ENCODE measurements around the gene RPL18A. TPM values are rescaled to one million over a fixed set of nuclear protein-coding genes. Genes with fewer than 3 reads are reported as not detected.
"Not testable (repeated sequence)": the region's sequence is repeated elsewhere in the genome, so short reads cannot be mapped to it uniquely, and the experiment has no call there.

RPL18A gene
- total RNA-seq, 2 experiments from 2014 or later = 3,144 to 3,196 TPM

DNA sequence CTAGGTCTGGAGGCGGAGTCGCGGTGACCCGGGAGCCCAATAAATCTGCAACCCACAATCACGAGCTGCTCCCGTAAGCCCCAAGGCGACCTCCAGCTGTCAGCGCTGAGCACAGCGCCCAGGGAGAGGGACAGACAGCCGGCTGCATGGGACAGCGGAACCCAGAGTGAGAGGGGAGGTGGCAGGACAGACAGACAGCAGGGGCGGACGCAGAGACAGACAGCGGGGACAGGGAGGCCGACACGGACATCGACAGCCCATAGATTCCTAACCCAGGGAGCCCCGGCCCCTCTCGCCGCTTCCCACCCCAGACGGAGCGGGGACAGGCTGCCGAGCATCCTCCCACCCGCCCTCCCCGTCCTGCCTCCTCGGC, 12.2 kb downstream of the RPL18A start, which contains the start of gene SLC5A5:
Gene SLC5A5 (plus strand): TSS at position 68 of the 373 bp plus-strand sequence. CDS start 375 bp downstream, outside the sequence.
- DNase-seq = peak; percentile 50
- H3K4me1 Mint-ChIP-seq = peaks cover 10% of the 10 kb centered on the region
- H3K36me3 Mint-ChIP-seq = no peaks in the 10 kb centered on the region
- peak within 1 kb of the TSS; percentile 88 for H3K4me3 Mint-ChIP-seq
- no peaks in the 10 kb centered on the region for H3K27me3 Mint-ChIP-seq
- H3K27ac Mint-ChIP-seq = peak within 1 kb of the TSS; percentile 67
- no peaks in the 10 kb centered on the region for H3K9me3 Mint-ChIP-seq

DNA sequence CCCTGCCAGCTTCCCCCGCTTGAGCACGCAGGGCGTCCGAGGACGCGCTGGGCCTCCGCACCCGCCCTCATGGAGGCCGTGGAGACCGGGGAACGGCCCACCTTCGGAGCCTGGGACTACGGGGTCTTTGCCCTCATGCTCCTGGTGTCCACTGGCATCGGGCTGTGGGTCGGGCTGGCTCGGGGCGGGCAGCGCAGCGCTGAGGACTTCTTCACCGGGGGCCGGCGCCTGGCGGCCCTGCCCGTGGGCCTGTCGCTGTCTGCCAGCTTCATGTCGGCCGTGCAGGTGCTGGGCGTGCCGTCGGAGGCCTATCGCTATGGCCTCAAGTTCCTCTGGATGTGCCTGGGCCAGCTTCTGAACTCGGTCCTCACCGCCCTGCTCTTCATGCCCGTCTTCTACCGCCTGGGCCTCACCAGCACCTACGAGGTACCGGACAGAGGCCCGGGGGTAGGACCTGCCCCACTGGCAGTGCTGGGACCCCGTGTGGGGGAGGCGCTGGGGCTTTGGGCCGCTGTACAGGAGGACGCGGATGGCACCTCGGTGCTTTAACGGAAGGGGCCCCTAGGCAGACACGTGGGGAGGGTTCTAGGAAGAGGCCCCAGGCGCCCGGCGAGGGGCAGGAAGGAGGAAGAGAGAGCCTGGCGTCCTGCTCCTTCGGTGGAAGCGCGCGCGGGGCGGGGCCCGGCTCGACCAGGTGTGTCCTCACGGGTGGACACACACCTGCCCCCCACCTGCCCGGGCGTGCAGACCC, 12.7 kb downstream of the RPL18A start:
- Mint-ChIP-seq H3K9me3 (no peaks in the 10 kb centered on the region), H3K36me3 (no peaks in the 10 kb centered on the region), H3K4me1 (peaks cover 10% of the 10 kb centered on the region), H3K4me3 (peak overlapping the region; percentile 88), H3K27ac (peak overlapping the region; percentile 67), H3K27me3 (no peaks in the 10 kb centered on the region)
- peak; percentile 74 for DNase-seq

DNA sequence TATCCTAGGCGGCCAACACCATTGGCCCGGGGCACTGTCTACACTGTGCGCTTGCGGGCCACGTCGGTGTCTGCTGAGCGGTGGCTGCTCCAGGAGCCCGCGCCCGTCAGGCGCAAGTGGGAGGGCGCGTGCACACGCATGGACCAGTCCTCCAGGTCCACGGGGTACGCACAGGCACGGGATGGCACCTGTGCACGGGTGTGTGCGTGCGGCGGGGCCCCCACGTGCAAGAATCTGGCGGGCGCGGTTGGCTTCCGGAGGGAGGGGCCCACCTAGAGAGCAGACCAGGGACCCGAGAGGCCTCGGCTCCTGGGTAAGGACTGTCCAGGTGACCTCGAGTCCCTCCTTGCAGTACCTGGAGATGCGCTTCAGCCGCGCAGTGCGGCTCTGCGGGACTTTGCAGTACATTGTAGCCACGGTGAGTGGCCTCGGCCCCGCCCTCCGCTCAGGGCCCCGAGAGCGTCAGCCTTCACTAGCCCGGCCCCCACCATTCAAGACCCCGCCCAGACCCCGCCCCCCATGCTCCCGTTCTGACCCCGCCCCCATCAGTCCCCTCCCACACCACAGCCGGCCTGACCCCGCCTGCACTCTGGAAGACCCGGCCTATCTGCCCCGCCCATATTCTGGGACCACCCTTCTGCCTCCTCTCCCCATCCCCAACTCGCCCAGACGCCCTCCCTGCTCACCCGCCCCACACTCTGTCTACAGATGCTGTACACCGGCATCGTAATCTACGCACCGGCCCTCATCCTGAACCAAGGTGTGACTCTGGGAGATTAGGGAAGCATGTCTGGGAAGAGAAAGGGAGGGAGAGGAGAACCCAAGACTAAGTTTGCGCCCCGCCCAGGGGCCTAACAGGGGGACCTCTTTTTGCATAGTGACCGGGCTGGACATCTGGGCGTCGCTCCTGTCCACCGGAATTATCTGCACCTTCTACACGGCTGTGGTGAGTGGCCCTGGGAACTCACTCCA, 14.4 kb downstream of the RPL18A start:
- Mint-ChIP-seq H3K4me1 (peaks cover 10% of the 10 kb centered on the region), H3K27me3 (no peaks in the 10 kb centered on the region), H3K4me3 (peak overlapping the region; percentile 88), H3K27ac (peak overlapping the region; percentile 38), H3K9me3 (no peaks in the 10 kb centered on the region), H3K36me3 (no peaks in the 10 kb centered on the region)
- peak; percentile 68 for DNase-seq

DNA sequence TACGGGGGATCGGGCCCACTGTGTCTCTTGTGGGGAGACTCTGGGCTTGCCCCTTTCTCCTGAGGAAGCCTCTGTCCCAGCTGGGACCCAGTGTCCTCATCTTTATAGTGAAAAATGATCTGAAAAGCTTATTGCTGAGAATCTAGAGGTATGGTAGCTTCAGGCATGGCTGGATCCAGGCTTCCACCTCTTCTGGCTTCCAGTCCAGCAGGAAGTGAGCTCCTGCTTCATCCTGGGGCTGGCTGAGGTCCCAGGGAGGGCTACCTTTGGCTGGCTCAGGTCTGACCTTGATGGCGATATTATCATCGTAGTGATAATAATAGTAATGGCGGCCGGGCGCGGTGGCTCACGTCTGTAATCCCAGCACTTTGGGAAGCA, 15.0 kb downstream of the RPL18A start:
- Mint-ChIP-seq H3K36me3 (no peaks in the 10 kb centered on the region), H3K27ac (no peak overlapping the region), H3K27me3 (no peaks in the 10 kb centered on the region), H3K9me3 (no peaks in the 10 kb centered on the region), H3K4me3 (no peak overlapping the region), H3K4me1 (peaks cover 10% of the 10 kb centered on the region)
- DNase-seq = no peak

DNA sequence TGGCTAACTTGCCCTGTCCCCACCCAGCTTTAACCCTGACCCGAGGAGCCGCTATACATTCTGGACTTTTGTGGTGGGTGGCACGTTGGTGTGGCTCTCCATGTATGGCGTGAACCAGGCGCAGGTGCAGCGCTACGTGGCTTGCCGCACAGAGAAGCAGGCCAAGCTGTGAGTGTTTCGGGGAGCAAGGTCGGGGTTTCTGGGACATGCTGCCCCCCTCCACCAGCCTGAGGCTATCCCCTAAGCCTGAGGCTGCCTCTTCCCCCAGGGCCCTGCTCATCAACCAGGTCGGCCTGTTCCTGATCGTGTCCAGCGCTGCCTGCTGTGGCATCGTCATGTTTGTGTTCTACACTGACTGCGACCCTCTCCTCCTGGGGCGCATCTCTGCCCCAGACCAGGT, 18.0 kb downstream of the RPL18A start:
- no peak overlapping the region for H3K27ac Mint-ChIP-seq

DNA sequence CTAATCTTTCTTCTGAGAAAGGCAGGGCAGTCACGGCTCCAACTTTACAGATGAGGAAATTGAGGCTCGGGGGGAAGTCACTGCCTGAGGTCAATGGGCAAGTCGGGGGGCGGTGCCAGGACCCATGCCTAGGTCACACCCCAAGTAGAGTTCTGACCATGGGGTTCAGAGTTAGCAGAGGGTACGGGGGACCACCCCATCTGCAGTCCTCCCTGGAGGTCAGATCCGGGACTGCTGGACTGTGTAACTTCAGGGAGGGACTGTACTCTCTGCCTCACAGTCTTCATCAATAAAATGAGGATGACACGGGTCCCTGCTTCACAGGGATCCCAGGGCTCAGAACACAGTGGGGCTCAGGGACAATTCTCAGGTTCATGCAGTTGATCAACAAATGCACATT, 19.8 kb downstream of the RPL18A start:
- peaks cover 1% of the 10 kb centered on the region for H3K4me1 Mint-ChIP-seq
- H3K27ac Mint-ChIP-seq = no peak overlapping the region
- DNase-seq = no peak
- H3K36me3 Mint-ChIP-seq = no peaks in the 10 kb centered on the region
- no peaks in the 10 kb centered on the region for H3K27me3 Mint-ChIP-seq
- no peak overlapping the region for H3K4me3 Mint-ChIP-seq
- no peaks in the 10 kb centered on the region for H3K9me3 Mint-ChIP-seq

More for the DNA sequence above, 18.0 kb downstream of the RPL18A start:
- DNase-seq = no peak
- H3K36me3 Mint-ChIP-seq = no peaks in the 10 kb centered on the region
- peaks cover 3% of the 10 kb centered on the region for H3K4me1 Mint-ChIP-seq
- H3K9me3 Mint-ChIP-seq = no peaks in the 10 kb centered on the region
- no peaks in the 10 kb centered on the region for H3K27me3 Mint-ChIP-seq
- no peak overlapping the region for H3K4me3 Mint-ChIP-seq

DNA sequence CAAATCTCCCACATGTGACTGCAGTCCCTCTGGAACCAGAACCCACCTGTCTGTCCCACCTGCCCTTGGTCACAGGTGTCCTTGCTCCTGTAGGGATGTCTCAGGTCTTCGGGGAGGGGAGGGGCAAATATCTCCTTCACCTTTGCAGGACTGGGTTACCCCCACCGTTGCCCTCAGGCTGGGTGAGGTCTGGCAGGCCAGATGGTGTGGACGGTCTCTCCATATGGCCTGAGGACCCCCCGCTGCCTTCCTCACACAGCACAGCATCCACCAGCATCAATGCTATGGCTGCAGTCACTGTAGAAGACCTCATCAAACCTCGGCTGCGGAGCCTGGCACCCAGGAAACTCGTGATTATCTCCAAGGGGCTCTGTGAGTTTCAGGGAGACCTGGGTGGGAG, 22.0 kb downstream of the RPL18A start:
- no peak for DNase-seq

DNA sequence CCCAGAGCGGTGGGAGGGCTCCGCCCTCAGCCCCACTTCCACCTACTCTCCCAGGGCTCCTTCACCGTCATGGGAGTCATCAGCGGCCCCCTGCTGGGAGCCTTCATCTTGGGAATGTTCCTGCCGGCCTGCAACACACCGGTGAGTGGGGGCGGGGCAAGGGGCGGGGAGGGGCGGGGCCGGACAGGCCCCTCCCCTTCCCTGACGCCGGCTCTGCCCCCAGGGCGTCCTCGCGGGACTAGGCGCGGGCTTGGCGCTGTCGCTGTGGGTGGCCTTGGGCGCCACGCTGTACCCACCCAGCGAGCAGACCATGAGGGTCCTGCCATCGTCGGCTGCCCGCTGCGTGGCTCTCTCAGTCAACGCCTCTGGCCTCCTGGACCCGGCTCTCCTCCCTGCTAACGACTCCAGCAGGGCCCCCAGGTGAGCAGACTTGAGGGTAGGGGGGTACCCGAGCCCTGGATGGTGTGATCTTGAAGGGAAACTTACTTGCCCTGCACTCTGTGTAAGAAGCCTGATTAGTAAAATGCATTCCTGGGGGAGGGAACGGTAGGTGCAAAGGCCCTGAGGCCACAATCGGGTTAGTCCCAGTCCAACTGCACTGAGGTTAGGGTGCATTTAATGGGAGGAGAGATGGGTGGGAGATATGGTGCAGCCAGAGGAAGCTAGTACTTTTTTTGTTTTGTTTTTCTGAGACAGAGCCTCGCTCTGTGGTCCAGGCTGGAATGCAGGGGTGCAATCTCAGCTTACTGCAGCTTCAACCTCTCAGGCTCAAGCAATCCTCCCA, 24.1 kb downstream of the RPL18A start:
- H3K9me3 Mint-ChIP-seq = no peaks in the 10 kb centered on the region
- no peak overlapping the region for H3K4me3 Mint-ChIP-seq
- no peak overlapping the region for H3K27ac Mint-ChIP-seq
- H3K4me1 Mint-ChIP-seq = no peaks in the 10 kb centered on the region
- peaks cover 3% of the 10 kb centered on the region for H3K36me3 Mint-ChIP-seq
- DNase-seq = no peak
- no peaks in the 10 kb centered on the region for H3K27me3 Mint-ChIP-seq

More for the DNA sequence above, 22.0 kb downstream of the RPL18A start:
- no peaks in the 10 kb centered on the region for H3K9me3 Mint-ChIP-seq
- no peaks in the 10 kb centered on the region for H3K4me1 Mint-ChIP-seq
- no peak overlapping the region for H3K27ac Mint-ChIP-seq
- no peaks in the 10 kb centered on the region for H3K27me3 Mint-ChIP-seq
- no peak overlapping the region for H3K4me3 Mint-ChIP-seq
- H3K36me3 Mint-ChIP-seq = no peaks in the 10 kb centered on the region

DNA sequence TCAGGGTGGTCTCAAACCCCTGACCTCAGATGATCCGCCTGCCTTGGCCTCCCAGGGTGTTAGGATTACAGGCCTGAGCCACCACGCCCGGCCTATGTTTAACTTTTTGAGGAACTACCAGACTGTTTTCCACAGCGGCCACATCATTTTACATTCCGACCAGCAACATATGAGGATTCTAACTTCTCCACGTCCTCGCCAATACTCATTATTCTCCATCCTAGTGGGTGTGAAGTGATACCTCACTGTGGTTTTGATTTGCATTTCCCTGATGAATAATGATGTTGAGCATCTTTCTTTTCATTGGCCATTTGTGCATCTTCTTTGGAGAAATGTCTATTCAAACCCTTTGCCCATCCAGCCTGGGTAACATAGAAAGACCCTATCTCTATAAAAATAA, 26.8 kb downstream of the RPL18A start:
- no peak overlapping the region for H3K27ac Mint-ChIP-seq
- no peaks in the 10 kb centered on the region for H3K4me1 Mint-ChIP-seq
- DNase-seq = no peak
- peaks cover 9% of the 10 kb centered on the region for H3K36me3 Mint-ChIP-seq
- no peaks in the 10 kb centered on the region for H3K9me3 Mint-ChIP-seq
- H3K4me3 Mint-ChIP-seq = no peak overlapping the region
- H3K27me3 Mint-ChIP-seq = no peaks in the 10 kb centered on the region

DNA sequence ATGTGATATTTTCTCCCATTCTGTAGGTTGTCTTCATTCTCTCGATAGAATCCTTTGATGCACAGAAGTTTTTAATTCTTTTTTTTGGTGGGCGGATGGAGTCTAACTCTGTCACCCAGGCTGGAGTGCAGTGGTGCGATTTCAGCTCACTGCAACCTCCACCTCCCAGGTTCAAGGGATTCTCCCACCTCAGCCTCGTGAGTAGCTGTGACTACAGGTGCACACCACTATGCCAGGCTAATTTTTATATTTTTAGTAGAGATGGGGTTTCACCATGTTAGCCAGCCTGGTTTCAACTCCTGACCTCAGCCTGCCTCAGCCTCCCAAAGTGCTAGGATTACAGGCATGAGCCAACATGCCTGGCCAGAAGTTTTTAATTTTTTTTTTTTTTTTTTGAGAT, 27.5 kb downstream of the RPL18A start:
- H3K4me1 Mint-ChIP-seq, DNase-seq, H3K4me3 Mint-ChIP-seq, H3K9me3 Mint-ChIP-seq, H3K27ac Mint-ChIP-seq, H3K27me3 Mint-ChIP-seq, H3K36me3 Mint-ChIP-seq: not testable (repeated sequence)

DNA sequence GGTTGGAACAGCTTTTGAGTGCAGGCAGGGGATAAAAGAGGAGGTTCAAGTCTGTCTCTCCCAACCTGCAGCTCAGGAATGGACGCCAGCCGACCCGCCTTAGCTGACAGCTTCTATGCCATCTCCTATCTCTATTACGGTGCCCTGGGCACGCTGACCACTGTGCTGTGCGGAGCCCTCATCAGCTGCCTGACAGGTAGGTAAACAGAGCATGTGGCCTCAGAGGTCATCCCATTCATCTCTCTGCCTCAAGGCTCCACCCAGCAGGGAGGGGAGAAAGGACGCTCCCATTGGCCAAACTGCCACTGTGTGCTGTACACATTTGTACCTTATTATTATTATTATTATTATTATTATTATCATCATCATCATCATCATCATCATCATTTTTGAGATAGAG, 28.6 kb downstream of the RPL18A start:
- H3K9me3 Mint-ChIP-seq = no peaks in the 10 kb centered on the region
- H3K27ac Mint-ChIP-seq = no peak overlapping the region
- H3K27me3 Mint-ChIP-seq = no peaks in the 10 kb centered on the region

DNA sequence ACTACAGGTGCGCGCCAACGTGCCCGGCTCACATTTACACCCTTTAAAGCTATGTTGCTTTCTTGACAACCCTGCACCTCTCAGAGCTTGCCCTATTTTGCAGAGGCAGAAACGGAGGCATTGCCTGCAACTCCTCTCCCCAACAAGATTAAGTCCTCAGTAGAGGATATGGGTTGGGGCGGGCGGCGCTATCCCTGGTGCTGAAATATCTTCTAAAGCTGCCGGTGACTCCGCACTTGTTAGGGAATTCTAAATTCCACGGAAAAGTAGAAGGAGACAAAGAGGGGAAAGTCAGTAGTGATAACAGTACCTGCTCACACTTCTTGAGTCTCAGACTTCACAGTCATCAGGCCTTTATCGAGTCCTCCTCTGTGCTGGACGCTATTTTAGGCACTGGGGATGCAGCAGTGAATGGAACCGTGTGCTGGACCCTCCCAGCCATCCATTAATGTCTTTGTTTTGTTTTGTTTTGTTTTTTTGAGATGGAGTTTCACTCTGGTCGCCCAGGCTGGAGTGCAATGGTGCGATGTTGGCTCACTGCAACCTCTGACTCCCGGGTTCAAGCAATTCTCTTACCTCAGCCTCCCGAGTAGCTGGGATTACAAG, 30.0 kb downstream of the RPL18A start:
- no peaks in the 10 kb centered on the region for H3K4me1 Mint-ChIP-seq
- no peak overlapping the region for H3K27ac Mint-ChIP-seq
- H3K36me3 Mint-ChIP-seq = peaks cover 9% of the 10 kb centered on the region
- no peaks in the 10 kb centered on the region for H3K27me3 Mint-ChIP-seq
- DNase-seq = no peak
- no peaks in the 10 kb centered on the region for H3K9me3 Mint-ChIP-seq
- H3K4me3 Mint-ChIP-seq = no peak overlapping the region

More for the DNA sequence above, 28.6 kb downstream of the RPL18A start:
- no peak for DNase-seq
- H3K4me1 Mint-ChIP-seq = no peaks in the 10 kb centered on the region
- no peak overlapping the region for H3K4me3 Mint-ChIP-seq
- peaks cover 9% of the 10 kb centered on the region for H3K36me3 Mint-ChIP-seq

DNA sequence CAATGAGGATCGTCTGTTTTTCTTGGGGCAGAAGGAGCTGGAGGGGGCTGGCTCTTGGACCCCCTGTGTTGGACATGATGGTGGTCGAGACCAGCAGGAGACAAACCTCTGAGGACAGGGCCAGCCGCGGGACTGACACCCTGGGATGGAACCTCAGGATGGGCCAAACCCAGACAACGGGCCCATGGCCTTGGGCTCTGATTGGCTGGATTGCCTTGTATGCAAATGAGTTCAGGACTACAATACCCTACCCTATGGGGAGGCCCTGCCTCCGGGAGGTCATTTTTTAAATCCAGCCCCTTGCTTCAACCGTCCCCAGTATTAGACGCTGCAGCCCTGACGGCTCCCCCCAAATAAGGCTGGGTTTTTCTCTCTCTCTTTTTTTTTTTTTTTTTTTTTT, 34.1 kb downstream of the RPL18A start:
- Mint-ChIP-seq H3K27ac (no peak overlapping the region), H3K9me3 (no peaks in the 10 kb centered on the region), H3K4me3 (no peak overlapping the region), H3K27me3 (no peaks in the 10 kb centered on the region), H3K36me3 (peaks cover 6% of the 10 kb centered on the region), H3K4me1 (no peaks in the 10 kb centered on the region)
- DNase-seq = no peak

DNA sequence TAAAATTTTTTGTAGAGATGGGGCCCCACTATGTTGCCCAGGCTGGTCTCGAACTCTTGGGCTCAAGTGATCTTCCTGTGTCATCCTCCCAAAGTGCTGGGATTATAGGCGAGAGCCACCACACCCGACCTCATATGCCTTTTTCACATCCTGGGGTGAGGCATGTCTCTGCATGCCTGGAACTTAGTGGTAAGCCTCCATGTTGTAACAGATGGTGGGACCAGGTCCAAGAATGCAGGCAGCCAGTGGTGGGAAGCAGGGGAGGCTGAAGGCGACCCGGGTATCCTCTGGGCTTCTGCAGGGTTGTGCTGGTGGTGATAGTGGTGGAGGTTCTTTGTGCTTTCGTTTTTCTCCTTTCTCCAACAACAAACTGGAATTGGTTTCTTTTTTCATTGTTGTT, 43.0 kb downstream of the RPL18A start:
- Mint-ChIP-seq H3K4me3 (no peak overlapping the region), H3K4me1 (no peaks in the 10 kb centered on the region), H3K9me3 (no peaks in the 10 kb centered on the region), H3K27ac (no peak overlapping the region), H3K36me3 (no peaks in the 10 kb centered on the region), H3K27me3 (peaks cover 28% of the 10 kb centered on the region)
- DNase-seq = no peak

All from activated naive CD8-positive, alpha-beta T cell treated with anti-CD3 and anti-CD28 coated beads for 36 hours (primary cell).